K562 (cell line): ENCODE results near the gene ZNF280C. TPM values are rescaled to one million over a fixed set of nuclear protein-coding genes. Genes with fewer than 3 reads are reported as not detected.

ENCODE experiments used
- ATAC-seq: fragments of 200-7000 bp; cut with Tn5 transposase; 3 replicates; pipeline ENCODE4 v1.9.1; 2020; ENCODE audit warnings: moderate library complexity
- BruUV-seq: library from RNA; stranded (reverse); fragments of 400-500 nt; replicated peaks from 2 replicates; lab custom pipeline; 2021; lab: Mats Ljungman, UMichigan
- CTCF ChIA-PET: fragments of 300-600 bp; formaldehyde crosslinking; extraction: SDS; loops from one replicate; lab custom pipeline; 2021; ENCODE audit warnings: low intra/inter-chr PET ratio; lab: Yijun Ruan, JAX
- POLR2A ChIA-PET: fragments of 300-600, 350-650 bp; sonication (Branson Sonifier 250); formaldehyde crosslinking; extraction: SDS; loops from one replicate; lab custom pipeline; 2021; ENCODE audit warnings: antibody characterized with exemption, inconsistent platforms; lab: Yijun Ruan, JAX
- DNase-seq, 4 experiments: peaks; one replicate each; pipeline versions ENCODE4 v3.0.0 to v3.0.0-alpha.2; 2011 to 2018; ENCODE audit warnings: low spot score in 3 of 4, mixed read lengths in 3 of 4; ENCODE audit errors: extremely low read depth in 1 of 4
- FAIRE-seq: peaks from 2 replicates; lab custom pipeline; 2011; peaks lifted over from hg19 to GRCh38; lab: Jason Lieb, UNC
- H2AFZ ChIP-seq: 2 replicates; pipeline ENCODE4 v1.6.0; 2011; ENCODE audit warnings: low read depth, low read length, control low read depth, inconsistent platforms
- H3K27ac ChIP-seq: fragments of 200-600 bp; 3 replicates; pipeline ENCODE4 v1.8.0; 2011; ENCODE audit warnings: low read depth, mild to moderate bottlenecking, control low read depth, inconsistent platforms, low read length, moderate library complexity, mixed read lengths; ENCODE audit errors: extremely low read depth
- H3K27me3 ChIP-seq, 2 experiments: fragments of 300-600 bp in 1 of 2; 2 replicates in 1 of 2; 3 replicates in 1 of 2; pipeline versions ENCODE4 v1.6.0 to v1.8.0; 2011; ENCODE audit warnings: inconsistent platforms in 2 of 2, low read length in 2 of 2, mild to moderate bottlenecking in 1 of 2, mixed read lengths in 1 of 2, moderate library complexity in 1 of 2; ENCODE audit not compliant: control insufficient read depth in 2 of 2, insufficient read depth in 2 of 2
- H3K36me3 ChIP-seq: fragments of 300-600 bp; 3 replicates; pipeline ENCODE4 v1.8.0; 2011; ENCODE audit warnings: mild to moderate bottlenecking, low read length, inconsistent platforms; ENCODE audit not compliant: control insufficient read depth, insufficient read depth
- H3K4me1 ChIP-seq, 2 experiments: fragments of 200-600 bp in 1 of 2; replicated peaks in 1 of 2; 2 replicates in 1 of 2; 3 replicates in 1 of 2; pipeline versions ENCODE4 v1.5.1 to v1.8.0; 2011; ENCODE audit warnings: inconsistent platforms in 2 of 2, low read length in 2 of 2, mild to moderate bottlenecking in 1 of 2, mixed read lengths in 1 of 2, moderate library complexity in 1 of 2; ENCODE audit not compliant: control insufficient read depth in 2 of 2, insufficient read depth in 2 of 2
- H3K4me2 ChIP-seq: 2 replicates; pipeline ENCODE4 v1.6.1; 2011; ENCODE audit warnings: low read length, control low read depth, inconsistent platforms, mixed read lengths; ENCODE audit not compliant: insufficient read depth
- H3K4me3 ChIP-seq: fragments of 200-600 bp; sonication (generic), shearing (Covaris generic); 2 replicates; pipeline ENCODE4 v1.5.1; 2016; ENCODE audit warnings: control low read depth, inconsistent platforms
- H3K79me2 ChIP-seq: fragments of 200-600 bp; 3 replicates; pipeline ENCODE4 v1.8.0; 2011; ENCODE audit warnings: low read length, inconsistent platforms; ENCODE audit not compliant: control insufficient read depth, insufficient read depth
- H3K9ac ChIP-seq, 2 experiments: 2 replicates each; pipeline versions ENCODE4 v1.6.0 to v1.6.1; 2011; ENCODE audit warnings: low read depth in 2 of 2, low read length in 2 of 2, control low read depth in 1 of 2, inconsistent platforms in 1 of 2, mild to moderate bottlenecking in 1 of 2, mixed read lengths in 1 of 2; ENCODE audit not compliant: insufficient read depth in 1 of 2
- H3K9me1 ChIP-seq: one replicate; pipeline ENCODE4 v1.6.0; 2011; ENCODE audit warnings: inconsistent platforms, mild to moderate bottlenecking, low read length, moderate library complexity; ENCODE audit not compliant: control insufficient read depth, insufficient read depth
- H3K9me3 ChIP-seq: replicated peaks from 2 replicates; pipeline ENCODE4 v1.5.1; 2011; ENCODE audit warnings: low read depth, low read length, inconsistent platforms; ENCODE audit not compliant: control insufficient read depth, insufficient read depth
- H4K20me1 ChIP-seq: replicated peaks from 2 replicates; pipeline ENCODE4 v1.6.1; 2011; ENCODE audit warnings: low read length, inconsistent platforms, mixed read lengths; ENCODE audit not compliant: control insufficient read depth, insufficient read depth
- ARID3B ChIP-seq: fragments of 250-450 bp; sonication (Bioruptor Pico); IDR thresholded peaks from 2 replicates; pipeline ENCODE4 v1.4.0; 2020; ENCODE audit warnings: borderline replicate concordance
- ARNT ChIP-seq, 2 experiments: fragments of 450-650 bp; IDR thresholded peaks; 2 replicates each; pipeline ENCODE4 v1.6.1; 2016; ENCODE audit warnings: mild to moderate bottlenecking in 1 of 2
- BCL6 ChIP-seq: fragments of 250-450 bp; sonication (Bioruptor Pico); IDR thresholded peaks from 2 replicates; pipeline ENCODE4 v1.4.0; 2020
- FOSL1 ChIP-seq: fragments of 200-800 bp; sonication (Bioruptor generic); conservative IDR thresholded peaks from 2 replicates; pipeline ENCODE4 v1.6.1; 2016; ENCODE audit warnings: missing genetic modification characterization, missing compliant biosample characterization
- FOXK1 ChIP-seq: sonication (generic); formaldehyde crosslinking; IDR thresholded peaks from 2 replicates; pipeline ENCODE4 v1.8.0; 2022; ENCODE audit warnings: missing genetic modification reagents, mild to moderate bottlenecking, borderline replicate concordance
- GTF2F1 ChIP-seq: IDR thresholded peaks from 2 replicates; pipeline ENCODE4 v1.6.1; 2011; ENCODE audit warnings: low read depth, low read length, improper control_type of control experiment
- HOXB6 ChIP-seq: fragments of 250-450 bp; sonication (Bioruptor Pico); IDR thresholded peaks from 2 replicates; pipeline ENCODE4 v1.5.1; 2022; ENCODE audit warnings: mild to moderate bottlenecking, borderline replicate concordance
- NFE2 ChIP-seq: IDR thresholded peaks from 2 replicates; pipeline ENCODE4 v1.6.1; 2014; ENCODE audit warnings: antibody characterized with exemption, low read depth
- NUFIP1 ChIP-seq: fragments of 450-650 bp; IDR thresholded peaks from 2 replicates; pipeline ENCODE4 v1.6.1; 2018; ENCODE audit not compliant: partially characterized antibody
- RBM15 ChIP-seq: fragments of 200-400 bp; formaldehyde crosslinking; IDR thresholded peaks from 2 replicates; pipeline ENCODE4 v1.6.1; 2018; ENCODE audit warnings: mild to moderate bottlenecking, low read length, moderate library complexity; ENCODE audit not compliant: insufficient read depth
- SAP30 ChIP-seq: fragments of 200-600 bp; sonication (generic); IDR thresholded peaks from 2 replicates; pipeline ENCODE4 v1.6.1; 2012; ENCODE audit warnings: borderline replicate concordance, low read depth, mild to moderate bottlenecking, moderate library complexity, low read length, control low read depth, inconsistent platforms; ENCODE audit not compliant: insufficient read depth, poor library complexity, severe bottlenecking
- SMARCC2 ChIP-seq: fragments of 450-650 bp; IDR thresholded peaks from 2 replicates; pipeline ENCODE4 v1.6.1; 2017; ENCODE audit warnings: antibody characterized with exemption, moderate library complexity, mild to moderate bottlenecking, low read depth
- SRSF9 ChIP-seq: fragments of 200-400 bp; formaldehyde crosslinking; IDR thresholded peaks from 2 replicates; pipeline ENCODE4 v1.6.1; 2017; ENCODE audit warnings: low read depth, low read length, borderline replicate concordance
- ZEB2 ChIP-seq: fragments of 450-650 bp; IDR thresholded peaks from 2 replicates; pipeline ENCODE4 v1.6.1; 2016
- ZKSCAN3 ChIP-seq: fragments of 250-450 bp; sonication (Bioruptor Pico); IDR thresholded peaks from 2 replicates; pipeline ENCODE4 v1.4.0; 2020
- WGBS: fragments of 100-300 bp; shearing (Covaris generic); methylation state at CpG from one replicate; pipeline ENCODE4 v1.1.6; 2016; ENCODE audit warnings: low coverage, mixed read lengths; ENCODE audit not compliant: insufficient coverage; ENCODE audit errors: missing lambda C conversion rate; 5-methylcytosine and 5-hydroxymethylcytosine counted together
- in situ Hi-C: fragments of 300-500 bp; cut with MboI; formaldehyde crosslinking; loops from 4 replicates; pipeline ENCODE4 v1.15.0; 2018; ENCODE audit warnings: inconsistent platforms, mixed read lengths
- intact Hi-C: fragments of 100-400 bp; cut with micrococcal nuclease; formaldehyde crosslinking; loops from 2 replicates; pipeline ENCODE4 v1.14.2; 2022
- polyA plus RNA-seq, 8 experiments: library from polyadenylated mRNA; depleted of rRNA in 4 of 8; stranded (reverse) in 5 of 8; unstranded in 3 of 8; fragments of >200 nt; fragmentation: Nextera tagmentation in 2 of 8; fragmentation: Illumina TruSeq in 1 of 8; extraction: Ambion mirVana in 2 of 8; extraction: Trizol in 1 of 8; gene quantifications; 2 replicates each; pipeline versions ENCODE4 v1.2.1 to v1.2.3, GENCODE V29; 2011 to 2014; ENCODE audit warnings: inconsistent platforms in 1 of 8, missing spikeins in 1 of 8
- total RNA-seq, 7 experiments: library from RNA; depleted of rRNA in 6 of 7; stranded (reverse); fragments of >200 nt in 6 of 7; fragmentation: Illumina TruSeq in 2 of 7; extraction: Trizol in 2 of 7; gene quantifications; 2 replicates each; pipeline versions ENCODE4 v1.2.1 to v1.2.3, GENCODE V29; 2011 to 2021; ENCODE audit warnings: low replicate concordance in 1 of 7
- TF ChIP-seq, protein P1 (sequence below): fragments of 250-450 bp; sonication (Bioruptor Pico); IDR thresholded peaks from 2 replicates; pipeline ENCODE4 v1.8.0; 2021; ENCODE audit warnings: mild to moderate bottlenecking, moderate library complexity
- TF ChIP-seq, protein P2 (sequence below): sonication (generic); IDR thresholded peaks from 2 replicates; pipeline ENCODE4 v1.6.1; 2016

The ZNF280C gene
- total and polyA plus RNA-seq, 9 of the 15 experiments (the other 6 are each of a cell fraction or from before 2014, with no cell fraction given): 1.6 to 8.3 (median 4.4) TPM

DNA sequence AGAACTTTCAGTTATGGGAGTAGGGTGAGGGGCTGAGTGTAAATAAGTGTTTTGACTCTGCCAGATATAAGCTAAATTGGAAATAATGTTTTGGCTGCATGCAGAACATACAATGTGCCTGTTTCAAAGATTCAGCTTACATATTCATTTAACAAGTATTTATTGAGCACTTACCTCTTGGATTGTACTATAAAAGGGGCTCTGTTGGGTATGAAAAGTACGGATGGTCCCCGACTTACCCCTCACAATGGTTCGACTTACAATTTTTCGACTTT, 102.3 kb downstream of the ZNF280C start (continued):
- TF ChIP-seq, protein P1, sequence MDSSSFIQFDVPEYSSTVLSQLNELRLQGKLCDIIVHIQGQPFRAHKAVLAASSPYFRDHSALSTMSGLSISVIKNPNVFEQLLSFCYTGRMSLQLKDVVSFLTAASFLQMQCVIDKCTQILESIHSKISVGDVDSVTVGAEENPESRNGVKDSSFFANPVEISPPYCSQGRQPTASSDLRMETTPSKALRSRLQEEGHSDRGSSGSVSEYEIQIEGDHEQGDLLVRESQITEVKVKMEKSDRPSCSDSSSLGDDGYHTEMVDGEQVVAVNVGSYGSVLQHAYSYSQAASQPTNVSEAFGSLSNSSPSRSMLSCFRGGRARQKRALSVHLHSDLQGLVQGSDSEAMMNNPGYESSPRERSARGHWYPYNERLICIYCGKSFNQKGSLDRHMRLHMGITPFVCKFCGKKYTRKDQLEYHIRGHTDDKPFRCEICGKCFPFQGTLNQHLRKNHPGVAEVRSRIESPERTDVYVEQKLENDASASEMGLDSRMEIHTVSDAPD (CRISPR knock-in tag): no peak

GRCh38 chrX:130165703-130166502, 102.8 kb downstream of the ZNF280C start, which contains the start of gene AIFM1:
AIFM1 (minus strand) TSS chrX:130165841; CDS start chrX:130165656, 185 bp downstream.
- H2AFZ ChIP-seq: peak within 1 kb of the TSS; percentile 97
- peaks cover 46% of the 10 kb centered on the region for H3K79me2 ChIP-seq
- peak within 1 kb of the TSS; percentile 98 for H3K27ac ChIP-seq
- peak; percentile 99 for FAIRE-seq
- under 1% methylated on average over 43 of the region's 50 CpGs for WGBS
- peaks cover 8 to 23% of the 10 kb centered on the region in 2 experiments; a peak in 3 of 5 replicates for H3K4me1 ChIP-seq
- DNase-seq: peak; percentile 91 to 96 (median 93)
- intact Hi-C loops (loop anchor here (1.0 to 5.0 kb wide), 3 partner anchors 7 to 54 kb away; partner anchors contain the start of gene ELF4), in situ Hi-C loops (no loop called here)
- H4K20me1 ChIP-seq: no peaks in the 10 kb centered on the region
- H3K27me3 ChIP-seq: no peaks in the 10 kb centered on the region
- H3K9me3 ChIP-seq: no peaks in the 10 kb centered on the region
- CTCF ChIA-PET: no interaction called here
- POLR2A ChIA-PET: interaction anchor here (0.6 to 2.9 kb wide), 9 partner anchors 8 to 91 kb away, joined by 3 to 12 read pairs (median 4); no protein-coding TSS in a partner anchor
- peaks cover 16% of the 10 kb centered on the region; the same call in 2 of the 3 replicates for H3K36me3 ChIP-seq
- H3K9me1 ChIP-seq: no peaks in the 10 kb centered on the region
- TSS peak; percentile 82 for BruUV-seq
- peak within 1 kb of the TSS; percentile 68 for H3K4me3 ChIP-seq
- H3K4me2 ChIP-seq: peak within 1 kb of the TSS; percentile 96
- ATAC-seq: peak; percentile 92
- H3K9ac ChIP-seq: peak within 1 kb of the TSS; percentile 92 to 99
- TF ChIP-seq ZEB2 (peak; percentile 64; the same call in 1 of the 2 replicates), NUFIP1 (peak; percentile 95), RBM15 (no peak), ZKSCAN3 (CRISPR knock-in tag) (no peak), ARID3B (no peak), FOXK1 (CRISPR knock-in tag) (peak; percentile 84; the same call in 1 of the 2 replicates), SMARCC2 (no peak; the same call in 1 of the 2 replicates), BCL6 (CRISPR knock-in tag) (no peak), GTF2F1 (no peak; the same call in 1 of the 2 replicates), ARNT (IDR thresholded peaks at IDR 0.05) (peak; percentile 78 to 90; a peak in 3 of 4 replicates), SRSF9 (no peak), FOSL1 (tag) (peak; percentile 47; the same call in 1 of the 2 replicates), SAP30 (peak; percentile 53), NFE2 (peak; percentile 10; the same call in 1 of the 2 replicates), HOXB6 (CRISPR knock-in tag) (no peak)
- TF ChIP-seq, protein P2, sequence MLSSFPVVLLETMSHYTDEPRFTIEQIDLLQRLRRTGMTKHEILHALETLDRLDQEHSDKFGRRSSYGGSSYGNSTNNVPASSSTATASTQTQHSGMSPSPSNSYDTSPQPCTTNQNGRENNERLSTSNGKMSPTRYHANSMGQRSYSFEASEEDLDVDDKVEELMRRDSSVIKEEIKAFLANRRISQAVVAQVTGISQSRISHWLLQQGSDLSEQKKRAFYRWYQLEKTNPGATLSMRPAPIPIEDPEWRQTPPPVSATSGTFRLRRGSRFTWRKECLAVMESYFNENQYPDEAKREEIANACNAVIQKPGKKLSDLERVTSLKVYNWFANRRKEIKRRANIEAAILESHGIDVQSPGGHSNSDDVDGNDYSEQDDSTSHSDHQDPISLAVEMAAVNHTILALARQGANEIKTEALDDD: peak; percentile 70; the same call in 1 of the 2 replicates
